ENCODE measurements around the gene PAQR5.
"Not testable (repeated sequence)": the region's sequence is repeated elsewhere in the genome, so short reads cannot be mapped to it uniquely, and the experiment has no call there.

Gene PAQR5

GRCh38 chr15:69285834-69286233, 12.9 kb upstream of the PAQR5 start:
- H3K4me3 ChIP-seq (ENCODE audit: control insufficient read depth, low read depth, low read length): no peak overlapping the region
- no peak for TF ChIP-seq CTCF (IDR thresholded peaks at IDR 0.05; ENCODE audit: control insufficient read depth, insufficient read depth, low read depth, low read length, missing control alignments)
- no peak for DNase-seq (ENCODE audit: low read depth)

- no peak overlapping the region for H3K4me3 ChIP-seq (ENCODE audit: control insufficient read depth, low read depth, low read length)
- no peak for DNase-seq (ENCODE audit: low read depth)
- TF ChIP-seq CTCF (IDR thresholded peaks at IDR 0.05; ENCODE audit: control insufficient read depth, insufficient read depth, low read depth, low read length, missing control alignments): no peak
These were observed 10.7 kb upstream of the PAQR5 start for GRCh38 chr15:69288011-69288410.

- no peak for TF ChIP-seq CTCF (IDR thresholded peaks at IDR 0.05; ENCODE audit: control insufficient read depth, insufficient read depth, low read depth, low read length, missing control alignments)
- no peak for DNase-seq (ENCODE audit: low read depth)
- no peak overlapping the region for H3K4me3 ChIP-seq (ENCODE audit: control insufficient read depth, low read depth, low read length)
These were observed 10.0 kb upstream of the PAQR5 start for GRCh38 chr15:69288531-69289341.

- DNase-seq (ENCODE audit: low read depth): no peak
- no peak for TF ChIP-seq CTCF (IDR thresholded peaks at IDR 0.05; ENCODE audit: control insufficient read depth, insufficient read depth, low read depth, low read length, missing control alignments)
- H3K4me3 ChIP-seq (ENCODE audit: control insufficient read depth, low read depth, low read length): no peak overlapping the region
These were observed 9.2 kb upstream of the PAQR5 start for GRCh38 chr15:69289342-69290146.

- no peak for DNase-seq (ENCODE audit: low read depth)
- no peak for TF ChIP-seq CTCF (IDR thresholded peaks at IDR 0.05; ENCODE audit: control insufficient read depth, insufficient read depth, low read depth, low read length, missing control alignments)
- H3K4me3 ChIP-seq (ENCODE audit: control insufficient read depth, low read depth, low read length): no peak overlapping the region
These were observed 8.2 kb upstream of the PAQR5 start for GRCh38 chr15:69290346-69291164.

- H3K4me3 ChIP-seq (ENCODE audit: control insufficient read depth, low read depth, low read length); DNase-seq (ENCODE audit: low read depth): not testable (repeated sequence)
These were observed 7.1 kb upstream of the PAQR5 start for GRCh38 chr15:69291651-69292050.
